Neural cell (in vitro differentiated cells): Measurements from ENCODE around the gene CADM1. TPM values are rescaled to one million over a fixed set of nuclear protein-coding genes. Genes with fewer than 3 reads are reported as not detected.
A peak's percentile ranks its signal among the peaks of the same experiment; 100 is the strongest.

Experiments used
- H2AFZ ChIP-seq: fragments of 200-600, 300-800 bp; sonication (generic), shearing (Covaris generic); 2 replicates; pipeline ENCODE4 v1.6.0; 2014; ENCODE audit warnings: low read depth, mild to moderate bottlenecking, antibody characterized with exemption, low read length, moderate library complexity
- H3F3A ChIP-seq: fragments of 200-600 bp; shearing (Covaris generic); 2 replicates; pipeline ENCODE4 v1.6.1; 2016; ENCODE audit warnings: mild to moderate bottlenecking, moderate library complexity, mixed read lengths, antibody characterized with exemption, low read length; ENCODE audit not compliant: insufficient read depth, poor library complexity, severe bottlenecking
- H3K27ac ChIP-seq: fragments of 200-600, 300-800 bp; sonication (generic), shearing (Covaris generic); 2 replicates; pipeline ENCODE4 v1.5.1; 2014; ENCODE audit warnings: mild to moderate bottlenecking, low read length, moderate library complexity
- H3K27me3 ChIP-seq: fragments of 300-800, 200-600 bp; sonication (generic), shearing (Covaris generic); 2 replicates; pipeline ENCODE4 v1.6.0; 2014; ENCODE audit warnings: mild to moderate bottlenecking, low read depth, low read length, moderate library complexity; ENCODE audit not compliant: insufficient read depth
- H3K36me3 ChIP-seq: fragments of 300-800, 200-600 bp; sonication (generic), shearing (Covaris generic); 2 replicates; pipeline ENCODE4 v1.5.1; 2014; ENCODE audit warnings: mild to moderate bottlenecking, antibody characterized with exemption, low read length, moderate library complexity; ENCODE audit not compliant: insufficient read depth
- H3K4me2 ChIP-seq: fragments of 300-800, 200-600 bp; sonication (generic), shearing (Covaris generic); 2 replicates; pipeline ENCODE4 v1.6.0; 2014; ENCODE audit warnings: mild to moderate bottlenecking, low read length
- H3K4me3 ChIP-seq: fragments of 300-800, 200-600 bp; sonication (generic), shearing (Covaris generic); 2 replicates; pipeline ENCODE4 v1.5.1; 2014; ENCODE audit warnings: mild to moderate bottlenecking, low read length, moderate library complexity
- H3K79me2 ChIP-seq: fragments of 200-600 bp; shearing (Covaris generic); replicated peaks from 2 replicates; pipeline ENCODE4 v1.6.0; 2014; ENCODE audit warnings: mild to moderate bottlenecking, low read length, moderate library complexity; ENCODE audit not compliant: insufficient read depth
- H3K9ac ChIP-seq: fragments of 300-800, 200-600 bp; sonication (generic), shearing (Covaris generic); 2 replicates; pipeline ENCODE4 v1.6.1; 2016; ENCODE audit warnings: mild to moderate bottlenecking, low read length, mixed read lengths
- H3K9me2 ChIP-seq: fragments of 200-600 bp; shearing (Covaris generic); 2 replicates; pipeline ENCODE4 v1.6.1; 2016; ENCODE audit warnings: mild to moderate bottlenecking, low read length, mixed read lengths; ENCODE audit not compliant: insufficient read depth
- H3K9me3 ChIP-seq: fragments of 200-600, 300-800 bp; sonication (generic), shearing (Covaris generic); 2 replicates; pipeline ENCODE4 v1.6.1; 2016; ENCODE audit warnings: mild to moderate bottlenecking, mixed run types, low read length, moderate library complexity, mixed read lengths
- H4K20me1 ChIP-seq: fragments of 200-600 bp; shearing (Covaris generic); 2 replicates; pipeline ENCODE4 v1.6.1; 2016; ENCODE audit warnings: mild to moderate bottlenecking, mixed run types; ENCODE audit not compliant: insufficient read depth
- CTCF ChIP-seq: fragments of 450-650 bp; IDR thresholded peaks from 2 replicates; pipeline ENCODE4 v1.5.1; 2014; ENCODE audit warnings: antibody characterized with exemption, mild to moderate bottlenecking, moderate library complexity; ENCODE audit not compliant: poor library complexity, severe bottlenecking
- EP300 ChIP-seq: fragments of 450-650 bp; conservative IDR thresholded peaks from 2 replicates; pipeline ENCODE4 v1.6.1; 2014; ENCODE audit warnings: antibody characterized with exemption, mild to moderate bottlenecking, moderate library complexity; ENCODE audit not compliant: poor library complexity, severe bottlenecking
- EZH2 ChIP-seq: fragments of 200-600, 300-800 bp; shearing (Covaris generic), sonication (generic); IDR thresholded peaks from 2 replicates; pipeline ENCODE4 v1.6.1; 2014; ENCODE audit warnings: antibody characterized with exemption, low read length, borderline replicate concordance, mild to moderate bottlenecking; ENCODE audit not compliant: insufficient read depth, poor library complexity, severe bottlenecking
- MXI1 ChIP-seq: fragments of 450-650 bp; conservative IDR thresholded peaks from 2 replicates; pipeline ENCODE4 v1.6.1; 2014; ENCODE audit warnings: antibody characterized with exemption, mild to moderate bottlenecking; ENCODE audit not compliant: poor library complexity, severe bottlenecking
- POLR2AphosphoS5 ChIP-seq: IDR thresholded peaks from 2 replicates; pipeline ENCODE4 v1.6.1; 2012
- RAD21 ChIP-seq: fragments of 450-650 bp; conservative IDR thresholded peaks from 2 replicates; pipeline ENCODE4 v1.6.1; 2014; ENCODE audit warnings: antibody characterized with exemption, mild to moderate bottlenecking, moderate library complexity
- SMC3 ChIP-seq: fragments of 450-650 bp; conservative IDR thresholded peaks from 2 replicates; pipeline ENCODE4 v1.6.1; 2014; ENCODE audit warnings: antibody characterized with exemption, mild to moderate bottlenecking, moderate library complexity; ENCODE audit not compliant: poor library complexity
- TAF1 ChIP-seq: IDR thresholded peaks from 2 replicates; pipeline ENCODE4 v1.6.1; 2012; ENCODE audit warnings: low read depth
- polyA plus RNA-seq: library from polyadenylated mRNA; depleted of rRNA; stranded (reverse); fragments of >200 nt; gene quantifications from 2 replicates; pipeline ENCODE4 v1.2.3, GENCODE V29; 2014
- TF ChIP-seq, protein P1 (sequence below): IDR thresholded peaks from 2 replicates; pipeline ENCODE4 v1.6.1; 2012; ENCODE audit warnings: borderline replicate concordance

The CADM1 gene
- polyA plus RNA-seq, 1 donor from 2014 or later = 92.1 TPM

DNA sequence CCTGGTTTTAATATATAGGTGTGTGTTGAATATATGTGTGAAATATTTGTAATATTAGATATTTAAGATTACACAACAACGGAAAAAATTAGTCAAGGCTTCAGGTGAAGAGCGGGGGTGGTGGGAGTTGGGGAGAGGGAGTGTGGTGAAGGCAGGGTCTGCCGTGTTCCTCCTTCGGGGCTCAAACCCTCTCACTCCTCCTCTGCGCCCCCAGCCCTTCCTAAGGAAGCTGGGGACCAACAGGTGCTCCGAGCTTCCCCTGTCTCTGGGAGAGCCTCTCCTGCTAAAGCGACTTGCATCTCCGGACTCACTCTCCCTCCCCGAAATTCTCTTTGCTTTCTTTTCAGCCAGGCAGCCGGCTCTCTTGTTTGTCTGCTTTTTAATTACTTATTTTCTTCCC, 960 bp upstream of the CADM1 start:
- H3K9me2 ChIP-seq = no peaks in the 10 kb centered on the region
- peak overlapping the region; percentile 98 for H2AFZ ChIP-seq
- peak overlapping the region; percentile 80 for H3K4me3 ChIP-seq
- peak overlapping the region; percentile 80 for H3K9ac ChIP-seq
- peak overlapping the region; percentile 91 for H3K27ac ChIP-seq
- peaks cover 35% of the 10 kb centered on the region for H3K79me2 ChIP-seq
- H4K20me1 ChIP-seq = no peaks in the 10 kb centered on the region
- H3K27me3 ChIP-seq = no peaks in the 10 kb centered on the region
- no peaks in the 10 kb centered on the region for H3K36me3 ChIP-seq
- H3K9me3 ChIP-seq = no peaks in the 10 kb centered on the region
- no peak for TF ChIP-seq EP300
- no peak for TF ChIP-seq TAF1
- no peaks in the 10 kb centered on the region for H3F3A ChIP-seq
- peak overlapping the region; percentile 26 for H3K4me2 ChIP-seq

DNA sequence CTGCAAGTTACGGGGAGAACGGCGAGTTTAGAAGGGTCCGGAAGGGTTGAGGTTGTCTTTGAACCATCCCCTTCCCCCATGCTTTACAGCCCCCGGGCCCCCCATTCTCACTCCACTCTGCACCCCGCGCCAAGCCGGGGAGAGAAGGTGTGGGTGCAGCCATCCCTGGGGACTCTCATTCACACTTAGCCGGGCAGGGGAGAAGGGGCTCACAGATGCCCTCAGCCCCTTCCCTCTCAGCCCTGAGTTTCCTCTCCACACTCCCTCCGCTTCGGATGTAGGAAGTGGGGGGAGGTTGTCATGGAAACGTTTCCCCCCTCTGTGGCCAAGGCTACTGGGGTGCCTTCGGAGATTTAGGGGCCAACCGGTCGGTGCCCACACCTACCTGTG, 334 bp downstream of the CADM1 start:
- H3K27ac ChIP-seq = peak overlapping the region; percentile 79
- no peaks in the 10 kb centered on the region for H3K36me3 ChIP-seq
- no peak overlapping the region for H2AFZ ChIP-seq
- peak overlapping the region; percentile 56 for H3K4me2 ChIP-seq
- no peaks in the 10 kb centered on the region for H3F3A ChIP-seq
- TF ChIP-seq EZH2 (no peak), RAD21 (no peak), POLR2AphosphoS5 (no peak), MXI1 (no peak), CTCF (no peak), TAF1 (no peak), EP300 (no peak), SMC3 (no peak)
- TF ChIP-seq, protein P1, sequence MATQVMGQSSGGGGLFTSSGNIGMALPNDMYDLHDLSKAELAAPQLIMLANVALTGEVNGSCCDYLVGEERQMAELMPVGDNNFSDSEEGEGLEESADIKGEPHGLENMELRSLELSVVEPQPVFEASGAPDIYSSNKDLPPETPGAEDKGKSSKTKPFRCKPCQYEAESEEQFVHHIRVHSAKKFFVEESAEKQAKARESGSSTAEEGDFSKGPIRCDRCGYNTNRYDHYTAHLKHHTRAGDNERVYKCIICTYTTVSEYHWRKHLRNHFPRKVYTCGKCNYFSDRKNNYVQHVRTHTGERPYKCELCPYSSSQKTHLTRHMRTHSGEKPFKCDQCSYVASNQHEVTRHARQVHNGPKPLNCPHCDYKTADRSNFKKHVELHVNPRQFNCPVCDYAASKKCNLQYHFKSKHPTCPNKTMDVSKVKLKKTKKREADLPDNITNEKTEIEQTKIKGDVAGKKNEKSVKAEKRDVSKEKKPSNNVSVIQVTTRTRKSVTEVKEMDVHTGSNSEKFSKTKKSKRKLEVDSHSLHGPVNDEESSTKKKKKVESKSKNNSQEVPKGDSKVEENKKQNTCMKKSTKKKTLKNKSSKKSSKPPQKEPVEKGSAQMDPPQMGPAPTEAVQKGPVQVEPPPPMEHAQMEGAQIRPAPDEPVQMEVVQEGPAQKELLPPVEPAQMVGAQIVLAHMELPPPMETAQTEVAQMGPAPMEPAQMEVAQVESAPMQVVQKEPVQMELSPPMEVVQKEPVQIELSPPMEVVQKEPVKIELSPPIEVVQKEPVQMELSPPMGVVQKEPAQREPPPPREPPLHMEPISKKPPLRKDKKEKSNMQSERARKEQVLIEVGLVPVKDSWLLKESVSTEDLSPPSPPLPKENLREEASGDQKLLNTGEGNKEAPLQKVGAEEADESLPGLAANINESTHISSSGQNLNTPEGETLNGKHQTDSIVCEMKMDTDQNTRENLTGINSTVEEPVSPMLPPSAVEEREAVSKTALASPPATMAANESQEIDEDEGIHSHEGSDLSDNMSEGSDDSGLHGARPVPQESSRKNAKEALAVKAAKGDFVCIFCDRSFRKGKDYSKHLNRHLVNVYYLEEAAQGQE = no peak
- H3K9me3 ChIP-seq = no peaks in the 10 kb centered on the region
- H3K4me3 ChIP-seq = peak overlapping the region; percentile 80
- H3K27me3 ChIP-seq = no peaks in the 10 kb centered on the region
- H3K9me2 ChIP-seq = no peaks in the 10 kb centered on the region
- peak overlapping the region; percentile 85 for H3K9ac ChIP-seq
- no peaks in the 10 kb centered on the region for H4K20me1 ChIP-seq
- H3K79me2 ChIP-seq = peaks cover 48% of the 10 kb centered on the region
